GM12878 (cell line): ENCODE measurements around the gene DCST1. TPM values are rescaled to one million over a fixed set of nuclear protein-coding genes. Genes with fewer than 3 reads are reported as not detected.

Source experiments
- ATF7 ChIP-seq: fragments of 450-650 bp; IDR thresholded peaks from 2 replicates; pipeline ENCODE4 v1.6.1; 2016; ENCODE audit warnings: low read depth, mild to moderate bottlenecking
- CBFB ChIP-seq: IDR thresholded peaks from 2 replicates; pipeline ENCODE4 v1.6.1; 2016; ENCODE audit warnings: antibody characterized with exemption, low read depth
- CEBPZ ChIP-seq: fragments of 150-350 bp; IDR thresholded peaks from 2 replicates; pipeline ENCODE4 v1.6.1; 2016; ENCODE audit warnings: low read depth, low read length
- CREB1 ChIP-seq: IDR thresholded peaks from 2 replicates; pipeline ENCODE4 v1.6.1; 2012; ENCODE audit warnings: low read depth, mild to moderate bottlenecking, inconsistent platforms
- EED ChIP-seq: sonication (generic); IDR thresholded peaks from 2 replicates; pipeline ENCODE4 v1.6.1; 2016; ENCODE audit warnings: antibody characterized with exemption, low read depth
- FOS ChIP-seq: IDR thresholded peaks from 3 replicates; pipeline ENCODE4 v1.6.1; 2011; ENCODE audit warnings: borderline replicate concordance; ENCODE audit not compliant: insufficient read length; ENCODE audit errors: extremely low read depth
- GABPA ChIP-seq: IDR thresholded peaks from 2 replicates; pipeline ENCODE4 v1.6.1; 2014; ENCODE audit warnings: antibody characterized with exemption, low read depth, mild to moderate bottlenecking, inconsistent platforms
- IRF5 ChIP-seq: fragments of 450-650 bp; IDR thresholded peaks from 2 replicates; pipeline ENCODE4 v1.6.1; 2017; ENCODE audit warnings: borderline replicate concordance
- KLF5 ChIP-seq: fragments of 450-650 bp; IDR thresholded peaks from 2 replicates; pipeline ENCODE4 v1.6.1; 2014; ENCODE audit warnings: mild to moderate bottlenecking; ENCODE audit not compliant: partially characterized antibody
- MAX ChIP-seq: IDR thresholded peaks from 2 replicates; pipeline ENCODE4 v1.6.1; 2012; ENCODE audit warnings: low read depth, low read length, improper control_type of control experiment
- SMAD5 ChIP-seq: IDR thresholded peaks from 2 replicates; pipeline ENCODE4 v1.6.1; 2016; ENCODE audit warnings: antibody characterized with exemption, low read depth
- SREBF1 ChIP-seq: IDR thresholded peaks from 2 replicates; pipeline ENCODE4 v1.6.1; 2012; ENCODE audit warnings: mild to moderate bottlenecking, low read length
- SREBF2 ChIP-seq: IDR thresholded peaks from 2 replicates; pipeline ENCODE4 v1.6.1; 2012; ENCODE audit warnings: mild to moderate bottlenecking, low read length
- WRNIP1 ChIP-seq: IDR thresholded peaks from 2 replicates; pipeline ENCODE4 v1.6.1; 2011; ENCODE audit warnings: low read depth, low read length, improper control_type of control experiment, borderline replicate concordance
- ZNF622 ChIP-seq: fragments of 450-650 bp; IDR thresholded peaks from 2 replicates; pipeline ENCODE4 v1.6.1; 2017; ENCODE audit warnings: mild to moderate bottlenecking, inconsistent platforms
- ZSCAN29 ChIP-seq: fragments of 450-650 bp; IDR thresholded peaks from 2 replicates; pipeline ENCODE4 v1.6.1; 2017; ENCODE audit warnings: mild to moderate bottlenecking, moderate library complexity
- polyA plus RNA-seq, 11 experiments: library from polyadenylated mRNA; depleted of rRNA in 4 of 11; unstranded in 6 of 11; stranded (reverse) in 5 of 11; fragments of >200 nt; fragmentation: Nextera tagmentation in 4 of 11; fragmentation: Illumina TruSeq in 1 of 11; extraction: Ambion mirVana in 4 of 11; extraction: Trizol in 1 of 11; gene quantifications; 1 replicate in 1 of 11; 2 replicates in 10 of 11; pipeline versions ENCODE4 v1.2.1 to v1.2.3, GENCODE V29; 2011 to 2016; ENCODE audit warnings: inconsistent platforms in 2 of 11, missing spikeins in 2 of 11, low read depth in 1 of 11
- total RNA-seq, 4 experiments: library from RNA; depleted of rRNA in 3 of 4; stranded (reverse); fragments of >200 nt in 3 of 4; fragmentation: Illumina TruSeq in 1 of 4; extraction: Trizol in 1 of 4; gene quantifications; 2 replicates each; pipeline versions ENCODE4 v1.2.1 to v1.2.3, GENCODE V29; 2013 to 2021
- TF ChIP-seq, protein P1 (sequence below): IDR thresholded peaks from 2 replicates; pipeline ENCODE4 v1.6.1; 2012; ENCODE audit warnings: mild to moderate bottlenecking, low read depth, low read length
- TF ChIP-seq, protein P2 (sequence below): IDR thresholded peaks from 2 replicates; pipeline ENCODE4 v1.6.1; 2011; ENCODE audit warnings: borderline replicate concordance, low read depth, mild to moderate bottlenecking, moderate library complexity, mixed read lengths, low read length; ENCODE audit not compliant: insufficient read depth; ENCODE audit errors: extremely low read length
- TF ChIP-seq, protein P3 (sequence below): fragments of 450-650 bp; IDR thresholded peaks from 2 replicates; pipeline ENCODE4 v1.6.1; 2017; ENCODE audit warnings: mild to moderate bottlenecking

Gene DCST1
- total and polyA plus RNA-seq, 10 of the 15 experiments (the other 5 are each of a cell fraction or from before 2014, with no cell fraction given), result not detected

- TF ChIP-seq, protein P1, sequence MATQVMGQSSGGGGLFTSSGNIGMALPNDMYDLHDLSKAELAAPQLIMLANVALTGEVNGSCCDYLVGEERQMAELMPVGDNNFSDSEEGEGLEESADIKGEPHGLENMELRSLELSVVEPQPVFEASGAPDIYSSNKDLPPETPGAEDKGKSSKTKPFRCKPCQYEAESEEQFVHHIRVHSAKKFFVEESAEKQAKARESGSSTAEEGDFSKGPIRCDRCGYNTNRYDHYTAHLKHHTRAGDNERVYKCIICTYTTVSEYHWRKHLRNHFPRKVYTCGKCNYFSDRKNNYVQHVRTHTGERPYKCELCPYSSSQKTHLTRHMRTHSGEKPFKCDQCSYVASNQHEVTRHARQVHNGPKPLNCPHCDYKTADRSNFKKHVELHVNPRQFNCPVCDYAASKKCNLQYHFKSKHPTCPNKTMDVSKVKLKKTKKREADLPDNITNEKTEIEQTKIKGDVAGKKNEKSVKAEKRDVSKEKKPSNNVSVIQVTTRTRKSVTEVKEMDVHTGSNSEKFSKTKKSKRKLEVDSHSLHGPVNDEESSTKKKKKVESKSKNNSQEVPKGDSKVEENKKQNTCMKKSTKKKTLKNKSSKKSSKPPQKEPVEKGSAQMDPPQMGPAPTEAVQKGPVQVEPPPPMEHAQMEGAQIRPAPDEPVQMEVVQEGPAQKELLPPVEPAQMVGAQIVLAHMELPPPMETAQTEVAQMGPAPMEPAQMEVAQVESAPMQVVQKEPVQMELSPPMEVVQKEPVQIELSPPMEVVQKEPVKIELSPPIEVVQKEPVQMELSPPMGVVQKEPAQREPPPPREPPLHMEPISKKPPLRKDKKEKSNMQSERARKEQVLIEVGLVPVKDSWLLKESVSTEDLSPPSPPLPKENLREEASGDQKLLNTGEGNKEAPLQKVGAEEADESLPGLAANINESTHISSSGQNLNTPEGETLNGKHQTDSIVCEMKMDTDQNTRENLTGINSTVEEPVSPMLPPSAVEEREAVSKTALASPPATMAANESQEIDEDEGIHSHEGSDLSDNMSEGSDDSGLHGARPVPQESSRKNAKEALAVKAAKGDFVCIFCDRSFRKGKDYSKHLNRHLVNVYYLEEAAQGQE, result no peak
- TF ChIP-seq ATF7 (no peak), CREB1 (no peak), GABPA (no peak), KLF5 (no peak), SREBF1 (no peak), CBFB (no peak), CEBPZ (no peak), SMAD5 (no peak), WRNIP1 (no peak), ZNF622 (no peak), FOS (no peak), IRF5 (no peak), SREBF2 (no peak), ZSCAN29 (no peak), MAX (0 out of 2 replicates have a peak, but pooled peaks have one; percentile 19), EED (peak; percentile 74; the same call in 1 of the 2 replicates)
- TF ChIP-seq, protein P2, sequence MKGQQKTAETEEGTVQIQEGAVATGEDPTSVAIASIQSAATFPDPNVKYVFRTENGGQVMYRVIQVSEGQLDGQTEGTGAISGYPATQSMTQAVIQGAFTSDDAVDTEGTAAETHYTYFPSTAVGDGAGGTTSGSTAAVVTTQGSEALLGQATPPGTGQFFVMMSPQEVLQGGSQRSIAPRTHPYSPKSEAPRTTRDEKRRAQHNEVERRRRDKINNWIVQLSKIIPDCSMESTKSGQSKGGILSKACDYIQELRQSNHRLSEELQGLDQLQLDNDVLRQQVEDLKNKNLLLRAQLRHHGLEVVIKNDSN, result no peak
- TF ChIP-seq, protein P3, sequence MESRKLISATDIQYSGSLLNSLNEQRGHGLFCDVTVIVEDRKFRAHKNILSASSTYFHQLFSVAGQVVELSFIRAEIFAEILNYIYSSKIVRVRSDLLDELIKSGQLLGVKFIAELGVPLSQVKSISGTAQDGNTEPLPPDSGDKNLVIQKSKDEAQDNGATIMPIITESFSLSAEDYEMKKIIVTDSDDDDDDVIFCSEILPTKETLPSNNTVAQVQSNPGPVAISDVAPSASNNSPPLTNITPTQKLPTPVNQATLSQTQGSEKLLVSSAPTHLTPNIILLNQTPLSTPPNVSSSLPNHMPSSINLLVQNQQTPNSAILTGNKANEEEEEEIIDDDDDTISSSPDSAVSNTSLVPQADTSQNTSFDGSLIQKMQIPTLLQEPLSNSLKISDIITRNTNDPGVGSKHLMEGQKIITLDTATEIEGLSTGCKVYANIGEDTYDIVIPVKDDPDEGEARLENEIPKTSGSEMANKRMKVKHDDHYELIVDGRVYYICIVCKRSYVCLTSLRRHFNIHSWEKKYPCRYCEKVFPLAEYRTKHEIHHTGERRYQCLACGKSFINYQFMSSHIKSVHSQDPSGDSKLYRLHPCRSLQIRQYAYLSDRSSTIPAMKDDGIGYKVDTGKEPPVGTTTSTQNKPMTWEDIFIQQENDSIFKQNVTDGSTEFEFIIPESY, result no peak
Measured at GRCh38 chr1:155050560-155051341, 17.1 kb downstream of the DCST1 start, which contains the start of gene ADAM15 (continued).
